NT2/D1 (cell line): ENCODE measurements around the gene TTLL11.
"Not testable (repeated sequence)": the region's sequence is repeated elsewhere in the genome, so short reads cannot be mapped to it uniquely, and the experiment has no call there.

Experiments
- DNase-seq: peaks from one replicate; pipeline ENCODE4 v3.0.0-alpha.2; 2011; ENCODE audit warnings: low read depth, low spot score
- H3K27me3 ChIP-seq: 2 replicates; pipeline ENCODE4 v1.6.0; 2011; ENCODE audit warnings: mild to moderate bottlenecking; ENCODE audit not compliant: insufficient read length, insufficient read depth
- H3K36me3 ChIP-seq: 2 replicates; pipeline ENCODE4 v1.6.1; 2011; ENCODE audit warnings: mild to moderate bottlenecking, low read length, mixed read lengths; ENCODE audit not compliant: insufficient read depth, insufficient read length
- H3K4me1 ChIP-seq: 2 replicates; pipeline ENCODE4 v1.5.1; 2011; ENCODE audit not compliant: insufficient read depth, insufficient read length
- H3K4me3 ChIP-seq: 2 replicates; pipeline ENCODE4 v1.5.1; 2011; ENCODE audit warnings: low read depth; ENCODE audit not compliant: insufficient read length
- H3K9ac ChIP-seq: 2 replicates; pipeline ENCODE4 v1.6.0; 2011; ENCODE audit warnings: low read depth; ENCODE audit not compliant: insufficient read length
- H3K9me3 ChIP-seq: 2 replicates; pipeline ENCODE4 v1.5.1; 2011; ENCODE audit warnings: mild to moderate bottlenecking, low read length; ENCODE audit not compliant: insufficient read depth
- SUZ12 ChIP-seq: IDR thresholded peaks from 2 replicates; pipeline ENCODE4 v1.6.1; 2011; ENCODE audit not compliant: insufficient read length, insufficient read depth; ENCODE audit errors: extremely low read depth
- YY1 ChIP-seq: IDR thresholded peaks from 2 replicates; pipeline ENCODE4 v1.6.1; 2011; ENCODE audit not compliant: insufficient read length, insufficient read depth
- ZNF274 ChIP-seq: IDR thresholded peaks from 2 replicates; pipeline ENCODE4 v1.6.1; 2011; ENCODE audit warnings: mild to moderate bottlenecking, low read depth, low read length

Gene TTLL11

GRCh38 chr9:121984726-121985402 lies 108.2 kb downstream of the TTLL11 start:
- peaks cover 12% of the 10 kb centered on the region for H3K27me3 ChIP-seq
- no peak for DNase-seq
- peaks cover 5% of the 10 kb centered on the region for H3K4me1 ChIP-seq
- H3K4me3 ChIP-seq: no peak overlapping the region
- TF ChIP-seq YY1: no peak
- H3K36me3 ChIP-seq: no peaks in the 10 kb centered on the region
- 0 out of 2 replicates have a peak, but pooled peaks cover 5% of the 10 kb centered on the region for H3K9me3 ChIP-seq
- no peak overlapping the region for H3K9ac ChIP-seq

GRCh38 chr9:121983736-121984135 lies 109.4 kb downstream of the TTLL11 start:
- Histone ChIP-seq H3K36me3 (no peaks in the 10 kb centered on the region), H3K4me1 (peaks cover 5% of the 10 kb centered on the region), H3K9me3 (0 out of 2 replicates have a peak, but pooled peaks cover 5% of the 10 kb centered on the region), H3K9ac (no peak overlapping the region), H3K4me3 (no peak overlapping the region), H3K27me3 (peaks cover 8% of the 10 kb centered on the region)
- DNase-seq: no peak
- TF ChIP-seq ZNF274 (no peak), YY1 (no peak), SUZ12 (no peak)

DNA sequence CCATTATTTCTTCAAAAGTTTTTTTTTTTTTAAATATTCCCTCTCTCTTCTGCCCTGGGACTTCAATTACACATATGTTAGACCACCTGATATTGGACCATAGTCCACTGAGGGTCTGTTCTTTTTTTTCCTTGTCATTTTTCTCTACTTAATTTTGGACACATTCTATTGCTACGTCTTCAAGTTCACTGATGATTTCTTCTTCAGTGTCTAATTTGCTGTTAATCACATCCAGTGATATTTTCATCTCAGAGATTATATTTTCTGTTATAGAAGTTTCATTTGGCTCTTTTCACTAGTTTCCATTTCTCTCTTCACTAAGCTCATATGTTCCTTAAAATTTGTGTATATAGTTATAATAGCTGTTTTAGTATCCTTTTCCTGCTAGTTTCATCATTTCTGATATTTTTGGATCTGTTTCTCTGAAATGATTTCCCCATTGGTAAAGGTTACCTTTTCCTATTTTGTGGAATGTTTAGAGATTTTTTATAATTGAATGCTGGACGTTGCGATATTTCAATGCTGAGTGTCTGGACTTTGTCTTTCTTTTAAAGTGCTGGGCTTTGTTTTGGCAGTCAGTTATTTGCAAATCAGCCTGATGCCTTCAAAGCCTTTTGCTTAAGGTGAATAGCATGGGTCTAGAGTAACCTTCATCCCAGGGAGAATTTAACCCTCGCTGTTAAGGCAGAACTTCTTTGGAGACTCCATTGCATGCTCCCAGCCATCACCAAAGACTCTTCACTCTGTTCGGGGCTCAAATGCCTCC lies 111.8 kb downstream of the TTLL11 start:
- Histone ChIP-seq H3K4me1 (peaks cover 5% of the 10 kb centered on the region), H3K4me3 (no peak overlapping the region), H3K27me3 (peaks cover 6% of the 10 kb centered on the region), H3K36me3 (no peaks in the 10 kb centered on the region), H3K9me3 (0 out of 2 replicates have a peak, but pooled peaks cover 5% of the 10 kb centered on the region), H3K9ac (no peak overlapping the region)
- DNase-seq: no peak
- TF ChIP-seq YY1 (no peak), SUZ12 (no peak), ZNF274 (no peak)

GRCh38 chr9:121980665-121981064 lies 112.4 kb downstream of the TTLL11 start:
- not testable (repeated sequence) for H3K9me3 ChIP-seq

DNA sequence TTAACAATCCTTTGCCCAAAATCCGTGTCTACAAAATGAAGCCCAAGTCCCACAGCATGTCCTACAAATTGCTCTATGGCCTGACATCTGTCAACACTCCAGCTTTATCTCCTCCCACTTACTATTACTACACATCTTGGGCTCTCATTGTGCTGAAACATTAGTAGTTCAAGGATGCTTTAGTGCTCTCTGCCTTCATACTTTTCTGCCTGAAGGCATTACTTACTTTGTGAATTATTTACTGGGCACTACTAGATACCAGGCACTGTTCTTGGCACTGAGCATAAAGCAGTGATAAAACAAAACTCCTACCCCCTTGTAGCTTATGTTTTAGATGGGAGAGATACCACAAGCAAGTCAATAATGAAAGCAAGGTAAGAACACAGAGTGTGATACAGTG lies 113.4 kb downstream of the TTLL11 start:
- no peaks in the 10 kb centered on the region for H3K4me1 ChIP-seq
- H3K36me3 ChIP-seq: no peaks in the 10 kb centered on the region
- 0 out of 2 replicates have a peak, but pooled peaks cover 5% of the 10 kb centered on the region for H3K9me3 ChIP-seq
- no peak overlapping the region for H3K9ac ChIP-seq
- no peak overlapping the region for H3K4me3 ChIP-seq
- DNase-seq: no peak
- TF ChIP-seq SUZ12: no peak
- TF ChIP-seq YY1: no peak
- no peak for TF ChIP-seq ZNF274
- H3K27me3 ChIP-seq: peaks cover 6% of the 10 kb centered on the region

More at GRCh38 chr9:121980665-121981064, 112.4 kb downstream of the TTLL11 start:
- H3K4me3 ChIP-seq, DNase-seq, H3K4me1 ChIP-seq, H3K36me3 ChIP-seq, H3K9ac ChIP-seq, H3K27me3 ChIP-seq: not testable (repeated sequence)

DNA sequence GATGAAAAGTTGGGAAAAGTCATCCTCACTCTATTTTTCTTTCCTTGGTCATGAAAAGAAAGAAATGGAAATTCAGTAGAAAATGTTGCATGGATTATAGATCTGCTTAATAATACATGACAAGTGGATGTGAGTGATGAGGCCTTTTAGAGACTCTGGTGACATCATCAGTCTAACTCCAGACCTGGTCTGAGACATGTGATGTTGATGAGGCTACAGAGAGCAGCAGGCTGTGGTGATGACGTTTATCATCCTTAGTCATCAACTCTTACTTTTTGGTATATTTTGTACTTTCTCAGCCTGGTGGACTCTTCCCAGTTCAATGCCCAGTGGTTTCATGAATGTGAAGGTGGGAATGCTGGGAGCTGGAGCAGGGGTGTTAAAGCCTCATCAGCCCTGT lies 116.4 kb downstream of the TTLL11 start:
- Histone ChIP-seq H3K27me3 (peaks cover 2% of the 10 kb centered on the region), H3K9ac (no peak overlapping the region), H3K4me1 (no peaks in the 10 kb centered on the region), H3K9me3 (0 out of 2 replicates have a peak, but pooled peaks cover 5% of the 10 kb centered on the region), H3K36me3 (no peaks in the 10 kb centered on the region), H3K4me3 (no peak overlapping the region)
- no peak for TF ChIP-seq YY1
- TF ChIP-seq ZNF274: no peak
- no peak for TF ChIP-seq SUZ12
- DNase-seq: no peak

DNA sequence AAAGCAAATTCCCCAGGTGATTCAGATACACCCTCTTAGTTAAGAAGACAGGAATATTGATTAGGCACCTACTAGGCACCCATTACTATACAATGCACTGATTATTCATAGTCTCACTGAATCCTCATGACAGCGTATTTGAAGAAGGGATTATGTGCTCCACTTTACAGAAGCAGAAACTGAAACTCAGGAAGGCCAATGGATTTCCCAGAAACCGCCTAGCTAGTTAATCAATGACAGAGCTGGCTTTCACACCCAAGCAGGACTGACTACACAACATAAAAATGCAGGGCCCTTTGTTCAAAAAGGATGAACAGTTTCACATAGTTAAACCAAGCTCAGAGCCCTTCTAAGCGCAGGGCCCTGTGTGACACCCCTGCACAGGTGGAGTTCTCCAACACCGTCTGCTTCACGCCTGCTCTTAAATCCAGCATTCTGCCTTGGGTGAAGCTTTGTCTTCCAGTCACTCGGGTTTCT lies 117.3 kb downstream of the TTLL11 start:
- H3K9ac ChIP-seq: no peak overlapping the region
- H3K4me1 ChIP-seq: no peaks in the 10 kb centered on the region
- H3K4me3 ChIP-seq: no peak overlapping the region
- DNase-seq: no peak
- H3K9me3 ChIP-seq: 0 out of 2 replicates have a peak, but pooled peaks cover 5% of the 10 kb centered on the region
- H3K36me3 ChIP-seq: no peaks in the 10 kb centered on the region
- H3K27me3 ChIP-seq: peaks cover 2% of the 10 kb centered on the region
- TF ChIP-seq YY1: no peak
- no peak for TF ChIP-seq SUZ12
- no peak for TF ChIP-seq ZNF274
